Fibroblast of lung (primary cell): ENCODE results near the gene C9orf72. TPM values are rescaled to one million over a fixed set of nuclear protein-coding genes. Genes with fewer than 3 reads are reported as not detected.
"Not testable (repeated sequence)": the region's sequence is repeated elsewhere in the genome, so short reads cannot be mapped to it uniquely, and the experiment has no call there.

Experiments
- DNase-seq, 2 donors: peaks; one replicate each; pipeline versions ENCODE4 v3.0.0 to v3.0.0-alpha.2; 2010; ENCODE audit warnings: low read depth in 2 of 2
- H2AFZ ChIP-seq: 2 replicates; pipeline ENCODE4 v1.5.1; 2012; ENCODE audit warnings: low read length, control low read depth, inconsistent platforms
- H3K27ac ChIP-seq: 2 replicates; pipeline ENCODE4 v1.5.1; 2011; ENCODE audit warnings: low read length, control low read depth; ENCODE audit not compliant: insufficient read depth
- H3K27me3 ChIP-seq: 2 replicates; pipeline ENCODE4 v1.5.1; 2011; ENCODE audit warnings: mild to moderate bottlenecking, low read length; ENCODE audit not compliant: control insufficient read depth, insufficient read depth
- H3K36me3 ChIP-seq: 2 replicates; pipeline ENCODE4 v1.5.1; 2011; ENCODE audit warnings: low read length; ENCODE audit not compliant: control insufficient read depth, insufficient read depth
- H3K4me1 ChIP-seq: 2 replicates; pipeline ENCODE4 v1.5.1; 2011; ENCODE audit warnings: low read length; ENCODE audit not compliant: control insufficient read depth, insufficient read depth; ENCODE audit errors: extremely low read depth
- H3K4me2 ChIP-seq: 2 replicates; pipeline ENCODE4 v1.5.1; 2011; ENCODE audit warnings: low read length, control low read depth; ENCODE audit not compliant: insufficient read depth; ENCODE audit errors: extremely low read depth
- H3K4me3 ChIP-seq, 4 experiments: fragments of 200-600 bp in 1 of 4; sonication (generic) in 1 of 4; replicated peaks in 1 of 4; 2 replicates each; pipeline ENCODE4 v1.5.1; 2011 to 2016; ENCODE audit warnings: low read length in 4 of 4, low read depth in 3 of 4, mild to moderate bottlenecking in 3 of 4, control low read depth in 2 of 4, inconsistent platforms in 1 of 4, mixed read lengths in 1 of 4; ENCODE audit not compliant: insufficient read depth in 1 of 4; ENCODE audit errors: control extremely low read depth in 1 of 4
- H3K79me2 ChIP-seq: 2 replicates; pipeline ENCODE4 v1.5.1; 2012; ENCODE audit warnings: mild to moderate bottlenecking, low read length, inconsistent platforms; ENCODE audit not compliant: control insufficient read depth, insufficient read depth
- H3K9ac ChIP-seq: 2 replicates; pipeline ENCODE4 v1.5.1; 2011; ENCODE audit warnings: mild to moderate bottlenecking, low read length, control low read depth; ENCODE audit not compliant: insufficient read depth
- H3K9me3 ChIP-seq: 2 replicates; pipeline ENCODE4 v1.5.1; 2012; ENCODE audit warnings: low read depth, low read length; ENCODE audit not compliant: control insufficient read depth, insufficient read depth
- H4K20me1 ChIP-seq: 2 replicates; pipeline ENCODE4 v1.5.1; 2011; ENCODE audit warnings: low read length; ENCODE audit not compliant: control insufficient read depth, insufficient read depth; ENCODE audit errors: extremely low read depth
- EZH2 ChIP-seq: IDR thresholded peaks from 2 replicates; pipeline ENCODE4 v1.5.1; 2012; ENCODE audit warnings: low read length, control low read depth, mild to moderate bottlenecking; ENCODE audit errors: missing control alignments
- polyA plus RNA-seq, 2 donors: library from polyadenylated mRNA; depleted of rRNA in 1 of 2; stranded (reverse) in 1 of 2; unstranded in 1 of 2; fragments of >200 nt; gene quantifications; 2 replicates each; pipeline ENCODE4 v1.2.1, GENCODE V29; 2011 to 2012; ENCODE audit warnings: missing spikeins in 1 of 2
- total RNA-seq: library from RNA; depleted of rRNA; stranded (reverse); fragments of >200 nt; gene quantifications from 2 replicates; pipeline ENCODE4 v1.2.1, GENCODE V29; 2014
- TF ChIP-seq, protein P1 (sequence below), 2 donors: IDR thresholded peaks in 1 of 2; conservative IDR thresholded peaks in 1 of 2; 1 replicate in 1 of 2; 2 replicates in 1 of 2; pipeline ENCODE4 v1.5.1; 2011 to 2012; ENCODE audit warnings: low read length in 2 of 2, control low read depth in 1 of 2, inconsistent platforms in 1 of 2, low read depth in 1 of 2, mild to moderate bottlenecking in 1 of 2

C9orf72 gene
- total and polyA plus RNA-seq, 2 donors (not counting 1 experiment from before 2014, with no cell fraction given) = 3.6 to 4.5 TPM

- no peak overlapping the region for H3K4me3 ChIP-seq
- no peaks in the 10 kb centered on the region for H3K36me3 ChIP-seq
- no peaks in the 10 kb centered on the region for H3K79me2 ChIP-seq
- peak in 1 of 2 donors; percentile 51 for DNase-seq
- H3K9ac ChIP-seq = no peak overlapping the region
- no peaks in the 10 kb centered on the region for H4K20me1 ChIP-seq
- no peak overlapping the region for H2AFZ ChIP-seq
- no peak for TF ChIP-seq EZH2
- TF ChIP-seq, protein P1, sequence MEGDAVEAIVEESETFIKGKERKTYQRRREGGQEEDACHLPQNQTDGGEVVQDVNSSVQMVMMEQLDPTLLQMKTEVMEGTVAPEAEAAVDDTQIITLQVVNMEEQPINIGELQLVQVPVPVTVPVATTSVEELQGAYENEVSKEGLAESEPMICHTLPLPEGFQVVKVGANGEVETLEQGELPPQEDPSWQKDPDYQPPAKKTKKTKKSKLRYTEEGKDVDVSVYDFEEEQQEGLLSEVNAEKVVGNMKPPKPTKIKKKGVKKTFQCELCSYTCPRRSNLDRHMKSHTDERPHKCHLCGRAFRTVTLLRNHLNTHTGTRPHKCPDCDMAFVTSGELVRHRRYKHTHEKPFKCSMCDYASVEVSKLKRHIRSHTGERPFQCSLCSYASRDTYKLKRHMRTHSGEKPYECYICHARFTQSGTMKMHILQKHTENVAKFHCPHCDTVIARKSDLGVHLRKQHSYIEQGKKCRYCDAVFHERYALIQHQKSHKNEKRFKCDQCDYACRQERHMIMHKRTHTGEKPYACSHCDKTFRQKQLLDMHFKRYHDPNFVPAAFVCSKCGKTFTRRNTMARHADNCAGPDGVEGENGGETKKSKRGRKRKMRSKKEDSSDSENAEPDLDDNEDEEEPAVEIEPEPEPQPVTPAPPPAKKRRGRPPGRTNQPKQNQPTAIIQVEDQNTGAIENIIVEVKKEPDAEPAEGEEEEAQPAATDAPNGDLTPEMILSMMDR (conservative IDR thresholded peaks at IDR 0.05 in 1 of 2, IDR thresholded peaks at IDR 0.05 in 1 of 2; ENCODE audit: low read depth in 1 of 2, low read length in 2 of 2) = no peak
- no peak overlapping the region for H3K27ac ChIP-seq
- no peaks in the 10 kb centered on the region for H3K27me3 ChIP-seq
- H3K4me1 ChIP-seq = no peaks in the 10 kb centered on the region
- no peaks in the 10 kb centered on the region for H3K9me3 ChIP-seq
- H3K4me2 ChIP-seq = no peak overlapping the region
These were observed 67.5 kb downstream of the C9orf72 start for GRCh38 chr9:27505744-27506161.

GRCh38 chr9:27504259-27504658 is 69.0 kb downstream of the C9orf72 start:
- Histone ChIP-seq H3K4me3 (no peak overlapping the region), H3K9me3 (no peaks in the 10 kb centered on the region), H3K79me2 (no peaks in the 10 kb centered on the region), H2AFZ (no peak overlapping the region), H3K4me2 (no peak overlapping the region), H3K4me1 (no peaks in the 10 kb centered on the region), H3K9ac (no peak overlapping the region), H3K36me3 (no peaks in the 10 kb centered on the region), H4K20me1 (no peaks in the 10 kb centered on the region), H3K27me3 (no peaks in the 10 kb centered on the region), H3K27ac (no peak overlapping the region)
- no peak for TF ChIP-seq EZH2
- TF ChIP-seq, protein P1 (conservative IDR thresholded peaks at IDR 0.05 in 1 of 2, IDR thresholded peaks at IDR 0.05 in 1 of 2; ENCODE audit: low read depth in 1 of 2, low read length in 2 of 2) = no peak
- DNase-seq = no peak

DNA sequence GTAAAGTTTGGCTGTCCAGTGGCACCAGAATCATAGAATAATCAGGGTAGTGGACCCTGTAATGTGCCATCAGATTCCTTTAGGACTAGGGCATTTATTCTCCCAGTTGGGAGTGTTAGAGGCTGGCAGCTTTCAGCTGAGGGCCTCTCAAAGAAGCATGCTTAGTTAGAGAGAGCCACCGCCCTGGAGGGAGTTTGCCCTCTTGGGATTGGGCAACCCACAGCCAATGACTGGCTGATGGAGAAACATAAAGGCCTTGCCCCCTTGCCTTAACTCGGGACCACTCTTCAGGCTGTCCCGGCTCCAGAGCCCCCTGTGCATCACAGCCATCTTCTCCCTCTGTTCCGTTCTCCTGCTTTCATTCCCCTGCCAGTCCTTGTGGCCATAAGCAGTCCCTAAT is 69.7 kb downstream of the C9orf72 start:
- no peak overlapping the region for H3K9ac ChIP-seq
- no peaks in the 10 kb centered on the region for H3K36me3 ChIP-seq
- H3K4me2 ChIP-seq = no peak overlapping the region
- no peaks in the 10 kb centered on the region for H3K79me2 ChIP-seq
- no peak overlapping the region for H2AFZ ChIP-seq
- no peaks in the 10 kb centered on the region for H3K27me3 ChIP-seq
- no peak overlapping the region for H3K4me3 ChIP-seq
- no peaks in the 10 kb centered on the region for H4K20me1 ChIP-seq
- H3K4me1 ChIP-seq = no peaks in the 10 kb centered on the region
- H3K9me3 ChIP-seq = no peaks in the 10 kb centered on the region
- no peak for DNase-seq
- no peak overlapping the region for H3K27ac ChIP-seq
- no peak for TF ChIP-seq EZH2
- TF ChIP-seq, protein P1 (conservative IDR thresholded peaks at IDR 0.05 in 1 of 2, IDR thresholded peaks at IDR 0.05 in 1 of 2; ENCODE audit: low read depth in 1 of 2, low read length in 2 of 2) = no peak

GRCh38 chr9:27500902-27501301 is 72.4 kb downstream of the C9orf72 start:
- not testable (repeated sequence) for H3K9me3 ChIP-seq, H3K4me3 ChIP-seq, H3K27ac ChIP-seq, H3K36me3 ChIP-seq, H3K79me2 ChIP-seq, H3K27me3 ChIP-seq, H3K9ac ChIP-seq, H2AFZ ChIP-seq, H4K20me1 ChIP-seq, H3K4me1 ChIP-seq, DNase-seq, H3K4me2 ChIP-seq
